BE2C (cell line): ENCODE results near the gene ELOVL5.
"Not testable (repeated sequence)": the region's sequence is repeated elsewhere in the genome, so short reads cannot be mapped to it uniquely, and the experiment has no call there.

ENCODE experiments used
- DNase-seq: peaks from one replicate; pipeline ENCODE4 v3.0.0-alpha.2; 2020
- H3K27me3 ChIP-seq: fragments of 250-450 bp; sonication (Bioruptor Pico); 2 replicates; pipeline ENCODE4 v1.5.1; 2020; ENCODE audit warnings: mild to moderate bottlenecking
- H3K36me3 ChIP-seq: fragments of 250-450 bp; sonication (Bioruptor Pico); 2 replicates; pipeline ENCODE4 v1.5.1; 2020; ENCODE audit warnings: mild to moderate bottlenecking
- H3K4me1 ChIP-seq: fragments of 250-450 bp; sonication (Bioruptor Pico); 2 replicates; pipeline ENCODE4 v1.5.1; 2020
- H3K4me3 ChIP-seq: 2 replicates; pipeline ENCODE4 v1.5.1; 2011; ENCODE audit warnings: low read depth, low read length
- H3K9me3 ChIP-seq: fragments of 250-450 bp; sonication (Bioruptor Pico); 2 replicates; pipeline ENCODE4 v1.5.1; 2020
- CTCF ChIP-seq: IDR thresholded peaks from 2 replicates; pipeline ENCODE4 v1.5.1; 2012; ENCODE audit warnings: mild to moderate bottlenecking, low read depth, low read length

The ELOVL5 gene

GRCh38 chr6:53320964-53321363, 27.8 kb downstream of the ELOVL5 start:
- Histone ChIP-seq H3K36me3 (no peaks in the 10 kb centered on the region), H3K27me3 (no peaks in the 10 kb centered on the region), H3K4me1 (peaks cover 5% of the 10 kb centered on the region; the same call in 1 of the 2 replicates), H3K9me3 (no peaks in the 10 kb centered on the region), H3K4me3 (no peak overlapping the region)
- DNase-seq = no peak
- no peak for TF ChIP-seq CTCF

- Histone ChIP-seq H3K4me3 (no peak overlapping the region), H3K27me3 (no peaks in the 10 kb centered on the region), H3K9me3 (no peaks in the 10 kb centered on the region), H3K36me3 (no peaks in the 10 kb centered on the region), H3K4me1 (peaks cover 8% of the 10 kb centered on the region; the same call in 1 of the 2 replicates)
- no peak for TF ChIP-seq CTCF
- no peak for DNase-seq
Measured at GRCh38 chr6:53318429-53318828, 30.3 kb downstream of the ELOVL5 start.

GRCh38 chr6:53317861-53318260, 30.9 kb downstream of the ELOVL5 start:
- Histone ChIP-seq H3K9me3 (no peaks in the 10 kb centered on the region), H3K36me3 (no peaks in the 10 kb centered on the region), H3K4me3 (no peak overlapping the region), H3K4me1 (peaks cover 8% of the 10 kb centered on the region; the same call in 1 of the 2 replicates), H3K27me3 (no peaks in the 10 kb centered on the region)
- TF ChIP-seq CTCF = no peak
- DNase-seq = no peak

GRCh38 chr6:53317299-53317698, 31.5 kb downstream of the ELOVL5 start:
- H3K36me3 ChIP-seq, H3K9me3 ChIP-seq, H3K27me3 ChIP-seq, DNase-seq, H3K4me1 ChIP-seq, H3K4me3 ChIP-seq: not testable (repeated sequence)

GRCh38 chr6:53316142-53316541, 32.6 kb downstream of the ELOVL5 start:
- no peaks in the 10 kb centered on the region for H3K9me3 ChIP-seq
- no peaks in the 10 kb centered on the region for H3K36me3 ChIP-seq
- no peak for TF ChIP-seq CTCF
- no peak overlapping the region for H3K4me3 ChIP-seq
- no peaks in the 10 kb centered on the region for H3K27me3 ChIP-seq
- peaks cover 3% of the 10 kb centered on the region; the same call in 1 of the 2 replicates for H3K4me1 ChIP-seq
- DNase-seq = no peak

GRCh38 chr6:53315086-53315724, 33.5 kb downstream of the ELOVL5 start:
- no peak for DNase-seq
- Histone ChIP-seq H3K4me3 (no peak overlapping the region), H3K9me3 (no peaks in the 10 kb centered on the region), H3K27me3 (no peaks in the 10 kb centered on the region), H3K36me3 (no peaks in the 10 kb centered on the region), H3K4me1 (peaks cover 3% of the 10 kb centered on the region; the same call in 1 of the 2 replicates)
- no peak for TF ChIP-seq CTCF
